Heart left ventricle (tissue), 16 donors: ENCODE measurements around the gene RNF167. TPM values are rescaled to one million over a fixed set of nuclear protein-coding genes. Genes with fewer than 3 reads are reported as not detected.

ENCODE experiments used
- ATAC-seq, 4 donors: fragments of 200-7000 bp; cut with Tn5 transposase; one replicate each; pipeline ENCODE4 v1.9.1; 2020 to 2022; ENCODE audit warnings: moderate library complexity in 4 of 4, mild to moderate bottlenecking in 3 of 4, moderate number of reproducible peaks in 1 of 4
- DNase-seq, 5 donors: peaks; one replicate each; pipeline ENCODE4 v3.0.0-alpha.2; 2020
- H3K27ac ChIP-seq, 12 donors: fragments of 200-600 bp; sonication (generic) in 4 of 12; one replicate each; pipeline versions ENCODE4 v1.5.0 to v1.8.0; 2016 to 2022; ENCODE audit warnings: mild to moderate bottlenecking in 2 of 12
- H3K27me3 ChIP-seq, 9 donors: fragments of 200-600 bp; sonication (generic) in 2 of 9; one replicate each; pipeline versions ENCODE4 v1.5.1 to v1.8.0; 2016 to 2022; ENCODE audit warnings: mild to moderate bottlenecking in 3 of 9
- H3K36me3 ChIP-seq, 9 donors: fragments of 200-600 bp; sonication (generic) in 2 of 9; one replicate each; pipeline versions ENCODE4 v1.5.0 to v1.8.0; 2018 to 2022; ENCODE audit warnings: mild to moderate bottlenecking in 2 of 9
- H3K4me1 ChIP-seq, 12 donors: fragments of 200-600 bp; sonication (generic) in 4 of 12; one replicate each; pipeline versions ENCODE4 v1.5.0 to v1.8.0; 2016 to 2022; ENCODE audit warnings: mild to moderate bottlenecking in 3 of 12
- H3K4me3 ChIP-seq, 12 donors: fragments of 200-600 bp; sonication (generic) in 4 of 12; one replicate each; pipeline versions ENCODE4 v1.5.0 to v1.8.0; 2017 to 2022; ENCODE audit warnings: mild to moderate bottlenecking in 9 of 12, moderate library complexity in 4 of 12
- H3K9me3 ChIP-seq, 12 donors: fragments of 200-600 bp; sonication (generic) in 4 of 12; one replicate each; pipeline versions ENCODE4 v1.5.0 to v1.8.0; 2016 to 2022; ENCODE audit warnings: mild to moderate bottlenecking in 1 of 12
- POLR2A ChIP-seq, 2 donors: fragments of 450-650 bp; IDR thresholded peaks; one replicate each; pipeline ENCODE4 v1.6.1; 2017; ENCODE audit warnings: antibody characterized with exemption in 2 of 2, mild to moderate bottlenecking in 2 of 2, moderate library complexity in 2 of 2
- WGBS, 4 donors: extraction: QIAGEN DNeasy Blood & Tissue Kit in 2 of 4; methylation state at CpG; one replicate each; pipeline versions ENCODE4 v1.1.5 to v1.1.7; 2013 to 2018; 5-methylcytosine and 5-hydroxymethylcytosine counted together
- intact Hi-C, 10 donors: fragments of 100-400 bp; cut with DNase I; formaldehyde crosslinking; loops; one replicate each; pipeline versions ENCODE4 v1.11.1 to v1.14.2; 2022
- polyA plus RNA-seq, 2 donors: library from polyadenylated mRNA; stranded (reverse); fragments of 200-250 nt; gene quantifications; one replicate each; pipeline ENCODE4 v1.2.3, GENCODE V29; 2013
- total RNA-seq, 9 donors: library from RNA; depleted of rRNA in 2 of 9; stranded (reverse); fragments of >200 nt in 2 of 9; fragmentation: NEBNext Ultra II Directional in 3 of 9; extraction: Animal tissue kit (Norgen Biotek cat#: 25700) in 3 of 9; gene quantifications; one replicate each; pipeline versions ENCODE4 v1.1.0 to v1.2.4, GENCODE V29; 2016 to 2023
- TF ChIP-seq, protein P1 (sequence below), 12 donors: fragments of 200-600 bp; sonication (generic) in 4 of 12; IDR thresholded peaks; one replicate each; pipeline versions ENCODE4 v1.5.0 to v1.8.0; 2018 to 2022; ENCODE audit warnings: antibody characterized with exemption in 12 of 12, mild to moderate bottlenecking in 5 of 12
- donor health status: ischemic (EF 13 %, LVEDD 7.1; RV severe dilation, severe dysfunction).
- donor health status: healthy with polysubstance abuse.
- donor health status: DM: no; HTN: yes; CAD: no.
- donor health status: DM: no; HTN: no; CAD: no.
- donor health status: ischemic (EF 25% LVEDD 6.9; RV normal size, moderate dysfunction).
- donor health status: ischemic (EF 25% LVEDD 5.7; RV mildly dilated, moderate dysfunction).
- donor health status: healthy.
- donor health status: DM: yes; HTN: yes; CAD: no.
- donor health status: ischemic (EF 35%, LVEDD 5.7; RV mildly dilated, moderate dysfunction).
- donor health status: nonischemic (EF 11% LVEDD 7.7; RV severe dilation, severe dysfunction).
- donor health status: DM: yes; HTN: yes; CAD: no.
- donor health status: PGD.
- donor health status: ischemic (EF 29% LVEDD 5.4; RV normal size, mild dysfunction).
- donor health status: nonischemic (EF 23%, LVEDD 6.1; RV moderate dilation, normal function).

The RNF167 gene
- total and polyA plus RNA-seq, 11 donors = 50.7 to 152 (median 81.2) TPM

DNA sequence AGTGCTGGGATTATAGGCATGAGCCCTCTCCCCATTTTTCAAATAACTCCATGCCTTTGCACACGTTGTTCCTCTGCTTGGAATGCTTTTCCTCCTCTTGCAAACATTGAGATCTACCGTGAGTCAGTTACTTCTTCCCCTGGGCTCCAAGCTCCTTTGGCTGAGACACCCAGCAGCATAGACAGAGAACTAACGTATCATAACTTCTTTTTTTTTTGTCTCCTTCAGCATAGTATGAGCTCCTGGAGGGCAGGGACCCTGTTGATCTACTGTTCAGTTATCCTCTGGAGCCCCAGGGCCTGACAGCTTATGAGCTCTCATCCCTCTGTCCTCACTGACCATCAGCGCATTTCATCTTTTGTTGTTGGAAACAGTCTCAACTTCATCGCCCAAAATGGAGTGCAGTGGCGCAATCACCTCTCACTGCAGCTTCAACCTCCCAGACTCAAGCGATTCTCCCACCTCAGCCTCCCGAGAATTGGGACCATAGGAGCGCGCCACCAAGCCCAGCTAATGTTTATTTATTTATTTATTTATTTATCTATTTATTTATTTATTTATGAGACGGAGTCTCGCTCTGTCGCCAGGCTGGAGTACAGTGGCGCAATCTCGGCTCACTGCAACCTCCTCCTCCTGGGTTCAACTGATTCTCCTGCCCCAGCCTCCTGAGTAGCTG lies 25.4 kb downstream of the RNF167 start:
- intact Hi-C loops = loop anchor here in 1 of 10 donors (5.0 kb wide), 1 partner anchor 58 kb away; no protein-coding TSS in a partner anchor
- no peak for ATAC-seq
- H3K36me3 ChIP-seq = peaks cover 0 to 40% (median 27%) of the 10 kb centered on the region in 9 donors
- no peaks in the 10 kb centered on the region for H3K27me3 ChIP-seq
- H3K27ac ChIP-seq = peak overlapping the region in 8 of 12 donors; percentile 89 to 99 (median 96)
- peaks cover 0 to 43% (median 28%) of the 10 kb centered on the region in 12 donors for H3K4me1 ChIP-seq
- no peaks in the 10 kb centered on the region for H3K9me3 ChIP-seq
- peak overlapping the region in 3 of 12 donors; percentile 66 to 82 (median 67) for H3K4me3 ChIP-seq
- TF ChIP-seq POLR2A (IDR thresholded peaks at IDR 0.05) = no peak
- TF ChIP-seq, protein P1, sequence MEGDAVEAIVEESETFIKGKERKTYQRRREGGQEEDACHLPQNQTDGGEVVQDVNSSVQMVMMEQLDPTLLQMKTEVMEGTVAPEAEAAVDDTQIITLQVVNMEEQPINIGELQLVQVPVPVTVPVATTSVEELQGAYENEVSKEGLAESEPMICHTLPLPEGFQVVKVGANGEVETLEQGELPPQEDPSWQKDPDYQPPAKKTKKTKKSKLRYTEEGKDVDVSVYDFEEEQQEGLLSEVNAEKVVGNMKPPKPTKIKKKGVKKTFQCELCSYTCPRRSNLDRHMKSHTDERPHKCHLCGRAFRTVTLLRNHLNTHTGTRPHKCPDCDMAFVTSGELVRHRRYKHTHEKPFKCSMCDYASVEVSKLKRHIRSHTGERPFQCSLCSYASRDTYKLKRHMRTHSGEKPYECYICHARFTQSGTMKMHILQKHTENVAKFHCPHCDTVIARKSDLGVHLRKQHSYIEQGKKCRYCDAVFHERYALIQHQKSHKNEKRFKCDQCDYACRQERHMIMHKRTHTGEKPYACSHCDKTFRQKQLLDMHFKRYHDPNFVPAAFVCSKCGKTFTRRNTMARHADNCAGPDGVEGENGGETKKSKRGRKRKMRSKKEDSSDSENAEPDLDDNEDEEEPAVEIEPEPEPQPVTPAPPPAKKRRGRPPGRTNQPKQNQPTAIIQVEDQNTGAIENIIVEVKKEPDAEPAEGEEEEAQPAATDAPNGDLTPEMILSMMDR (IDR thresholded peaks at IDR 0.05) = no peak
- DNase-seq = no peak
- 95 to 97% (median 96%) methylated on average over 15 of the region's 15 CpGs for WGBS, 4 donors

DNA sequence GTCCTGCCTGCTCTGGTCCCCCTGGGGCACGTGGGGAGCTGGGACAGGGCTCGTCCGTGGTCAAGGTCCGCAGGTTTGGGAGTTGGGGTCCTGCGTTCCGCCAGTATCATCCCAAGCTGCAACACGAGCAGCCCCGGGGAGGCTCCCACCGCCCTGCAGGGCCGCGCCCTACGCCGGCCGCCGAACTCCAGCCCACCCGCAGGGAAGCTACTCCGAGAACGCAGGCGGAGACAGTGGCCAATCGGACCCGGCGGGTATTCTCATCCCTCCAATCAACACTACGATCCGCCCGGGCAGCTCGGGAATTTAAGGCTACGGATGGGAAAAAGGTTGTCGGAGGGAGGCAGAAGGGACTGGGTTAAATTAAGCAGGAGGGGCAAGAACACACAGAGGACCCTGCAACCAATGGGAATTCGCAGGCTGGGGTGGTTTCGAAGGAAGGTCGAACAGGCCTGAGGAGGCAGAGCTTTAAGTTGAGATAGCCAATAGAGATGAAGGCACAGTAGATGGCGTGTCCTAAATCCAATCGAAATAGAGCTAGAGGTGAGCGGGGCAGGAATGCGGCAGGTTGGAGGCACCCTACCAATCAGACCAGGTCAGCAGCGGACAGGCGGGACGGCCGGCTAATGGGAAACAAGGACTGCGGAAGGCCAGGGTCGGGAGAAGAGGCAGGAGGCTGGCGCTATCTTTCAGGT lies 26.9 kb downstream of the RNF167 start:
- H3K4me1 ChIP-seq = peaks cover 0 to 43% (median 28%) of the 10 kb centered on the region in 12 donors
- intact Hi-C loops = loop anchor here in 6 of 10 donors (1.0 to 5.0 kb wide), 8 partner anchors 16 to 60 kb away; partner anchors contain the start of genes INCA1 (in 2 of the 6), KIF1C (in 2 of the 6), PFN1 (in 2 of the 6) and CAMTA2 (in 1 of the 6)
- ATAC-seq = peak; percentile 85 to 95 (median 94)
- peak overlapping the region; percentile 89 to 99 (median 96) for H3K27ac ChIP-seq
- H3K36me3 ChIP-seq = peaks cover 0 to 41% (median 26%) of the 10 kb centered on the region in 9 donors
- WGBS, 4 donors = 0 to 1% (median 1%) methylated on average over 26 to 42 of the region's 42 CpGs
- peak overlapping the region; percentile 35 to 83 (median 70) for H3K4me3 ChIP-seq
- no peaks in the 10 kb centered on the region for H3K9me3 ChIP-seq
- peak; percentile 98 to 99 (median 99) for DNase-seq
- peak in 1 of 2 donors; percentile 64 for TF ChIP-seq POLR2A (IDR thresholded peaks at IDR 0.05)
- TF ChIP-seq, protein P1 (IDR thresholded peaks at IDR 0.05) = no peak
- no peaks in the 10 kb centered on the region for H3K27me3 ChIP-seq

DNA sequence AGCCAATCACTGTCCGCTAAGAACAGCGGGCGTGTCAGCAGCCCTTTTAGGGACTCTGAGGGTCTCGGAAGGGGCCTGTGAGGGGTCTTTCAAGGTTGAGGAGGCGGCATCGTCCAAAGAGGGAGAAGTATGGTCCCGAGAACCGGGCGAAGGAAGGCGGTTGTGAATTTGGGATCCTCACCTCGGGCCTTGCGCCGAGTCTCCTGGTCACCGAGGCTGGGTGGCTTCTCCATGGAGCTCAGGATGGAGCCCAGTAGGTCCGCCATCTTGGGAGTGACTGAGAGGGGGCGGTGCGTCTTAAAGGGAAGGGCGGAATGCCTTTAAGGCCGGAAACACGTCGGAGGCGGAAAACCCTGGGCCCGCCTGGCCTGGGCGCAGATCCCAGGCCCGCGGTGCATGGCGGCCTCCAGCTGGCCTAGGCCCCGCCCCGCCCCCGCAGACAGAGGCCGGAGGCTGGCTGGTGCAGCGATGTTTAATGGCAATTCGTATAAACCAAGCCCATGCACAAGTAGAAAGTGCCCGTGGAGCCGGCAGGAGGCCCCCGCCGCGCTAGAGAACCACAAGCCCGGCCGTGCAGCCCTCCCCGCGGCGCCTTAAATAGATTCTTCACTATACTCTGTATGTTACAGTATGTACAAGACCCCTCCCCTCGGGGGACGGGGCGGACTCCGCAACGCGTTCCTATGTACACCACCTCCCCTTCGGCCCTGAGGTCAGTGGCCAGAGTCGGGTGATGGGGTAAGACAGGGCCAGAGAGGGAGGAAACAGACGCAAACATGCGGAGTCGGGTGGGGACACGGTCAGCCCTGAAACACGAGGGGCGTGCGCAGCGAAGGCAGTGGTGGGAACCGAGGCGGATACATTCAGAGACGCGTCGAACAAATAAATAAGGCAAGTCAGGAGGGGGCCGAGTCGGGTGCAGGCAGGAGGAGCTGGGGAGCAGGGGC lies 27.7 kb downstream of the RNF167 start, which contains the start of gene SPAG7:
TSS of gene SPAG7 (minus strand) at position 279 of the 947 bp plus-strand sequence. CDS start at position 266, 13 bp downstream.
- 1 to 3% (median 1%) methylated on average over 34 to 66 of the region's 66 CpGs for WGBS, 4 donors
- intact Hi-C loops = loop anchor here in 7 of 10 donors (1.0 to 5.0 kb wide), 9 partner anchors 17 to 61 kb away; partner anchors contain the start of genes CAMTA2 (in 2 of the 7), ENO3 (in 2 of the 7), INCA1 (in 2 of the 7) and KIF1C (in 2 of the 7)
- Histone ChIP-seq H3K36me3 (peaks cover 0 to 42% (median 34%) of the 10 kb centered on the region in 9 donors), H3K27ac (peak within 1 kb of the TSS; percentile 89 to 99 (median 96)), H3K4me1 (peaks cover 0 to 48% (median 33%) of the 10 kb centered on the region in 12 donors), H3K9me3 (no peaks in the 10 kb centered on the region), H3K4me3 (peak within 1 kb of the TSS; percentile 35 to 83 (median 70)), H3K27me3 (no peaks in the 10 kb centered on the region)
- DNase-seq (peak; percentile 95 to 96 (median 95)), ATAC-seq (peak; percentile 77 to 88 (median 86))
- TF ChIP-seq POLR2A (IDR thresholded peaks at IDR 0.05) = peak in 1 of 2 donors; percentile 68
- TF ChIP-seq, protein P1 (IDR thresholded peaks at IDR 0.05) = peak in 6 of 12 donors; percentile 8 to 25 (median 18)
